ENCODE results near the gene FIBCD1.
"Not testable (repeated sequence)": the region's sequence is repeated elsewhere in the genome, so short reads cannot be mapped to it uniquely, and the experiment has no call there.

The FIBCD1 gene

DNA sequence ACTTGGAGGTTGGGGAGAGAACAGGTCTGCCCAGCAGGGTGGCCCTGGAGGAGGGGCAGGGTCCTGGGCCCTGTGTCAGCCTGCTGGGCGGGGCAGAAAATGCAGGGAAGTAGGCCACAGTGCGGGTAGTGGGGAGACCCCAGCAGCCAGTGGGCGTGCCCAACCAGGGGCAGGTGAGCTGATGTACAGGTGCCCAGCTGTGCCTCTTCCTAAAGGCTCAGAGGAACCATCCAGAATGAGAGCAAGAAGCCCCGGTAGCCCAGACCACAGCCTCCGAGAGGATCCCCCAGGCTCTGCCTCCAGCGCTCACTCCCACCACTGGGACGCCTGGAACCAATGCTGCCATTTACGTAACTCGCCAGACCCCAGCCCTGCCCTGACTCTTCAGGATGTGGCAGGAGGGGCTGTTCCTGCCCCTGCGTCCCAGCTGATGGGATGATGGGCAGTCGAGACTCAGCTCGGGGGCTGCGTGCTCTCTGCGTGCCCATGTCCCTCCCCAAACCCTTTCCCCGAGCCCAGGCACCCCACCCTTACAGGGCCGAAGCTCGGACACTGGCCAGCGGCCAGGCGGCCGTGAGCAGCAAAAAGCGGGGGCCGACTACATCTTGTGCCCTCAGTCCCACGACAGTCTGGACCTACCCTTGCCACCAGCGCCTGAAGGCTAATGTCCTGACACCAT lies 24.5 kb downstream of the FIBCD1 start:
- no peak for DNase-seq (ENCODE audit: low spot score)
- in situ Hi-C loops (cut with MboI; ENCODE audit: low pct_unique_long_range_greater_than_20kb, low sequenced_read_pairs, unreplicated experiment): no loop called here

DNA sequence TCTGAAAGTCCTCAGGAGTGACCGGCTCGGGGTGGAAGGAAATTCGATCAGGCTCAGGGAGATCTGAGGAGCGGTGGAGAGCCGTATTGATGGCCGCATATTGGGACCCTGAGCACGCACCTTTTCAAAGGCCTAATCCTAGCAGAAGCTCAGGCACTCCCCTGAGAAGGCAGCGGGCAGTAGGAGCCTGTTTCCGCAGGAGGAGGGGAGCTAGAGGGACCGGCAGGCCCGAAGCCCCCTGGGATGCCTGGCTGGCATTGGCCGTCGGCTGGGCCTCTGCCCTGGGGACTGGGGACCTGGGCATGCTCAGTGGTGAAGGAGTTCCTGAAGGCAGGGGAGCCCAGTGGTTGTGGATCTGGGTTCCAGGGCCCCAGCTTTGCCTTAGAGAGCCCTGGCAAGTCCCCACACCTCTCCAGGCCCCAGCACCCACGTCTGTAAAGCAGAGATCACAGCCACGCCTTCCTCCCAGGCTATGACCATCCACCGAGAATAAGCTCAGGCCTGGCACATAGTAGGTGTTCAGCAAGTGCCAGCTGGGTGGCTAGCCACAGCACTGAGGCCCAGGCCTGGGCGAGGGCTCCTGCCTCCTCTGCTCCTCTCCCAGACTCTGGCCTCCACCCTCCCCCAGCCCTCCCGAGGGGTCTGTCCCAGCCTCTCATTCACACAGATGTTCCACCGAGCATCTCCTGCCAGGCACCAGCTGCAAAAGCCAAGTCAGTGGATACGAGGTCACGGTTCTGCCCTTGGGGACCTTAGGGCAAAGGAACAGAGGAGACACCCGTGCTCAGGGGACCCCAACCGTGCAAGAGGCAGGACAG lies 25.2 kb downstream of the FIBCD1 start:
- in situ Hi-C loops (cut with MboI; ENCODE audit: low pct_unique_long_range_greater_than_20kb, low sequenced_read_pairs, unreplicated experiment): no loop called here
- TF ChIP-seq, protein P1, sequence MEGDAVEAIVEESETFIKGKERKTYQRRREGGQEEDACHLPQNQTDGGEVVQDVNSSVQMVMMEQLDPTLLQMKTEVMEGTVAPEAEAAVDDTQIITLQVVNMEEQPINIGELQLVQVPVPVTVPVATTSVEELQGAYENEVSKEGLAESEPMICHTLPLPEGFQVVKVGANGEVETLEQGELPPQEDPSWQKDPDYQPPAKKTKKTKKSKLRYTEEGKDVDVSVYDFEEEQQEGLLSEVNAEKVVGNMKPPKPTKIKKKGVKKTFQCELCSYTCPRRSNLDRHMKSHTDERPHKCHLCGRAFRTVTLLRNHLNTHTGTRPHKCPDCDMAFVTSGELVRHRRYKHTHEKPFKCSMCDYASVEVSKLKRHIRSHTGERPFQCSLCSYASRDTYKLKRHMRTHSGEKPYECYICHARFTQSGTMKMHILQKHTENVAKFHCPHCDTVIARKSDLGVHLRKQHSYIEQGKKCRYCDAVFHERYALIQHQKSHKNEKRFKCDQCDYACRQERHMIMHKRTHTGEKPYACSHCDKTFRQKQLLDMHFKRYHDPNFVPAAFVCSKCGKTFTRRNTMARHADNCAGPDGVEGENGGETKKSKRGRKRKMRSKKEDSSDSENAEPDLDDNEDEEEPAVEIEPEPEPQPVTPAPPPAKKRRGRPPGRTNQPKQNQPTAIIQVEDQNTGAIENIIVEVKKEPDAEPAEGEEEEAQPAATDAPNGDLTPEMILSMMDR (IDR thresholded peaks at IDR 0.05; ENCODE audit: extremely low read depth, insufficient read depth, missing control alignments): no peak
- no peak for DNase-seq (ENCODE audit: low spot score)

More for the DNA sequence above, 24.5 kb downstream of the FIBCD1 start:
- TF ChIP-seq, protein P1 (IDR thresholded peaks at IDR 0.05; ENCODE audit: extremely low read depth, insufficient read depth, missing control alignments): no peak

DNA sequence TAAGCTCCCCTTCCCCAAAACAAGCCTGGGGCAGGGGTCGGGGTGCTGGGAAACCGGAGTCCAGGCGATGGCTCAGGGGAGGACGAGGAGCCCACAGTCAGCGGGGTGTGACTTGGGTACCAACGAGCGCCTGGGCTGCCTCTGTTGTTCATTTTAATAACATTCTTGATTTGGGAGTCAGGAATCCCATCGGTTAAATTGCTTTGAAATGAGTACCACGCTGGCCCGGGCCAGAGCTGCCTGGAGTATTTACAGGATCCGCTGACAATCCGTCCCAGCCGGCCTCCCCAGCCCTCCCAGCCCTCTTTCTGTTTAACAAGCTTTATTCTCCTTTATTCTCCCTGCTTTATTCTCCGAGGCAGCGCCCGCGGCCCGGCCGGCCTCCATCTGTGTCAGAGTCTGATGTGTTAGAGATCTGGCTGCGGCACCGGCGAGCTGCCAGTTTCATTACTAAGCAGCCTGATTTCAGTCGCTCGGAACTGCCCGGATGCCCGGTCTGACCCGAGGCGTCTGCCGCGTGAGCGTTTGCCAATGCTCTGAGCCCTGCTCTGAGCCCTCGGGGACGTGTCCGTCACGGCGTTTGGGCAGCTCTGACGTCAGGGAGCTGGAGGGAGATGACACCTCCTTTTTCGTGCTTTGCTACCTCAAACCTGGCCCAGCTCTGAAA lies 26.0 kb downstream of the FIBCD1 start:
- TF ChIP-seq, protein P1 (IDR thresholded peaks at IDR 0.05; ENCODE audit: extremely low read depth, insufficient read depth, missing control alignments): no peak
- in situ Hi-C loops (cut with MboI; ENCODE audit: low pct_unique_long_range_greater_than_20kb, low sequenced_read_pairs, unreplicated experiment): no loop called here
- DNase-seq (ENCODE audit: low spot score): no peak

DNA sequence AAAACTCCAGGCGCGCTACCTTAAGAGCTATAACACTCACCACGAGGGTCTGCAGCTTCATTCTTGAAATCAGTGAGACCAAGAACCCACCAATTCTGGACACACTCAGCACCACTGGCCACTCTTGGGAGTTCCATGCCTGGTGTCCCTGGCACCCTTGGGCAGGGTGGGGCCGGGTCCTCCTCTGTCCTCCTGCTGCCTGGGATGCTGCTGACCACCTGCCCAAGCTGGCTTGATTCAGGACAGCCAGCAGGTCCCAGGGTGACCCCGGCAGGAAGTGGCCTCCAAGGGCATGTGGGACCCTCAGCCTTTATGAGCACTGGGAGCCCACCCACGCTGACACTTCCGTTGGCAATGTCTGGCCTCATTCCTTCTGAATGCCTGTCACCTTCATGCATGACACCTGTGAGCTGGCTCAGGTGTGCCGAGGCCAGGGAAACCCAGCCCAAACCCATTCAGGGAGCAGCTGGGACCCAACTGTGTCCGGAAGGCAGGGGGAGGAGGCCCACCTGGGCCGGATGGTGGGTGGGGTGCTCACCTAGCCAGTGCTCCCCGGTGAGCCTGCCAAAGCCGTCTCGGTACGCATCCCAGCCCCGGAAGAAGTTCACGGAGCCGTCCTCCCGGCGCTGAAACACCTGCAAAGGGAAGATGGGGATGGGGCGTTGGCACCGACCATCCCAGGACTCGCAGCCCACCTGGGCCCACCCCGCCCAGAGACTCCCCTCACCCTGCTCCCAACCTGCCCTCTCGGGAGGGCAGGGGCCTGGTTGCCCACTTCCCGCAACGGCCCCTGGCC lies 27.6 kb downstream of the FIBCD1 start:
- DNase-seq (ENCODE audit: low spot score): no peak
- in situ Hi-C loops (cut with MboI; ENCODE audit: low pct_unique_long_range_greater_than_20kb, low sequenced_read_pairs, unreplicated experiment): no loop called here
- TF ChIP-seq, protein P1 (IDR thresholded peaks at IDR 0.05; ENCODE audit: extremely low read depth, insufficient read depth, missing control alignments): no peak

DNA sequence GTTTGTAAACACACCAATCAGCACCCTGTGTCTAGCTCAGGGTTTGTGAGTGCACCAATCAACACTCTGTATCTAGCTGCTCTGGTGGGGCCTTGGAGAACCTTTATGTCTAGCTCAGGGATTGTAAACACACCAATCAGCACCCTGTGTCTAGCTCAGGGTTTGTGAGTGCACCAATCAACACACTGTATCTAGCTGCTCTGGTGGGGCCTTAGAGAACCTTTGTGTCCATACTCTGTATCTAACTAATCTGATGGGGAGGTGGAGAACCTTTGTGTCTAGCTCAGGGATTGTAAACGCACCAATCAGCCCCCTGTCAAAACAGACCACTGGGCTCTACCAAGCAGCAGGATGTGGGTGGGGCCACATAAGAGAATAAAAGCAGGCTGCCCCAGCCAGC lies 28.4 kb downstream of the FIBCD1 start:
- DNase-seq (ENCODE audit: low spot score); in situ Hi-C loops (cut with MboI; ENCODE audit: low pct_unique_long_range_greater_than_20kb, low sequenced_read_pairs, unreplicated experiment): not testable (repeated sequence)

DNA sequence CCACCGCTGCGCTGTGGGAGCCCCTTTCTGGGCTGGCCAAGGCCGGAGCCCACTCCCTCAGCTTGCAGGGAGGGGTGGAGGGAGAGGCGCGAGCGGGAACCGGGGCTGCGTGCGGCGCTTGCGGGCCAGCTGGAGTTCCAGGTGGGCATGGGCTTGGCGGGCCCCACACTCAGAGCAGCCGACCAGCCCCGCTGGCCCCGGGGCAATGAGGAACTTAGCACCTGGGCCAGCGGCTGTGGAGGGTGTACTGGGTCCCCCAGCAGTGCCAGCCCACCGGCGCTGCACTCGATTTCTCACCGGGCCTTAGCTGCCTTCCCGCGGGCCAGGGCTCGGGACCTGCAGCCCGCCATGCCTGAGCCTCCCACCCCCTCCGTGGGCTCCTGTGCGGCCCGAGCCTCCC lies 29.0 kb downstream of the FIBCD1 start:
- DNase-seq (ENCODE audit: low spot score); in situ Hi-C loops (cut with MboI; ENCODE audit: low pct_unique_long_range_greater_than_20kb, low sequenced_read_pairs, unreplicated experiment): not testable (repeated sequence)

DNA sequence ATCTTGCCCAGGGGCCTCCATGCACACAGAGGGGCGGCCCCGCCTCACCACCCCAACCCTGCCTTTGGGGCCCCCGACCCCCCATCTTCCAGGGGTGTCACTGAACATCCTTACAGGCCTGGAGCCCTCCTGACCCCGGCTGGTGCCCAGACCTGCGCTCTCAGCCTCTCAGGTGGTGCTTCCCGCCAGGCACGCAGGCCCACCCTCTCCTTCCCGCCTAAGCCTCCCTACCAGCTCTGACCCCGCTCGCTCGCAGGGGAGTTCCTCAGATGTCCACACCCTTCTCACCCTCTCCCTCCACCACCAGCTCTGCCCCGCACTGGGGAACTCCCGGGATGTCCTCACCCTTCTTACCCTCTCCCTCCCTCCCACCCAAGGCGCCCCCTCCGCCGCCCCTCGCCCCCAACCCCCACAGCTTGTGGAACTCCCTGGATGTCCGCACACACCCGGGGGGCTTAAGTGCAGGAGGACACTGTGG lies 30.1 kb downstream of the FIBCD1 start:
- in situ Hi-C loops (cut with MboI; ENCODE audit: low pct_unique_long_range_greater_than_20kb, low sequenced_read_pairs, unreplicated experiment): no loop called here
- TF ChIP-seq, protein P1 (IDR thresholded peaks at IDR 0.05; ENCODE audit: extremely low read depth, insufficient read depth, missing control alignments): no peak
- DNase-seq (ENCODE audit: low spot score): no peak
